ENCODE data around the gene FCRL4. TPM values are rescaled to one million over a fixed set of nuclear protein-coding genes. Genes with fewer than 3 reads are reported as not detected.

Gene FCRL4
- total and polyA plus RNA-seq, 4 donors: not detected

GRCh38 chr1:157539568-157539967, 58.3 kb downstream of the FCRL4 start:
- H3K9ac ChIP-seq (ENCODE audit: low read depth in 1 of 2, low read length in 2 of 2): no peak overlapping the region
- TF ChIP-seq FOXA1 (IDR thresholded peaks at IDR 0.05) (no peak), TAF1 (conservative IDR thresholded peaks at IDR 0.05) (no peak)
- TF ChIP-seq, protein P1, sequence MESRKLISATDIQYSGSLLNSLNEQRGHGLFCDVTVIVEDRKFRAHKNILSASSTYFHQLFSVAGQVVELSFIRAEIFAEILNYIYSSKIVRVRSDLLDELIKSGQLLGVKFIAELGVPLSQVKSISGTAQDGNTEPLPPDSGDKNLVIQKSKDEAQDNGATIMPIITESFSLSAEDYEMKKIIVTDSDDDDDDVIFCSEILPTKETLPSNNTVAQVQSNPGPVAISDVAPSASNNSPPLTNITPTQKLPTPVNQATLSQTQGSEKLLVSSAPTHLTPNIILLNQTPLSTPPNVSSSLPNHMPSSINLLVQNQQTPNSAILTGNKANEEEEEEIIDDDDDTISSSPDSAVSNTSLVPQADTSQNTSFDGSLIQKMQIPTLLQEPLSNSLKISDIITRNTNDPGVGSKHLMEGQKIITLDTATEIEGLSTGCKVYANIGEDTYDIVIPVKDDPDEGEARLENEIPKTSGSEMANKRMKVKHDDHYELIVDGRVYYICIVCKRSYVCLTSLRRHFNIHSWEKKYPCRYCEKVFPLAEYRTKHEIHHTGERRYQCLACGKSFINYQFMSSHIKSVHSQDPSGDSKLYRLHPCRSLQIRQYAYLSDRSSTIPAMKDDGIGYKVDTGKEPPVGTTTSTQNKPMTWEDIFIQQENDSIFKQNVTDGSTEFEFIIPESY (IDR thresholded peaks at IDR 0.05): no peak

DNA sequence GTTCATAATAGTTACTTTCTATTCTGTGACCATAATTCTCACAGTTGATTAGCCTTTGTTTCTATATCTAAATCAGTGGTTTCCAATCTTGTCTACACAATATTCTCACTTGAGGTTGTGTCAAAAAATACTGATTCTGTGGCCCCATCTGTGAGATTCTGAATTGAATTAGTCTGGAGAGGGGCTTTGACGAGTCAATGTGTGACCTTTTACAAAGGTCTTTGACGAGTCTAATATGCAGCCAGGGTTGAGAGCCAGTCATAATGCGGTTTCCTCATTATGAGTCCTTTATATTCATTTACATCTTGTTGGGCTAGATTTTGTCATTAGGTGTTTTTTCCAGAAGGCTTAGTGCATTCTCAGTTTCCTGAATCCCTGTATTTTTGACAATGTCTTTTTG, 65.3 kb downstream of the FCRL4 start:
- DNase-seq (ENCODE audit: low spot score): no peak
- no peaks in the 10 kb centered on the region for H3K9me3 ChIP-seq (ENCODE audit: control insufficient read depth in 4 of 4, low read length in 3 of 4)
- WGBS: 76% methylated on average over 3 of the region's 3 CpGs
- H3K27ac ChIP-seq (ENCODE audit: low read depth in 1 of 2, low read length in 2 of 2): no peak overlapping the region
- no peak for TF ChIP-seq YY1 (IDR thresholded peaks at IDR 0.05)
- TF ChIP-seq HNF4A (conservative IDR thresholded peaks at IDR 0.05): no peak
- TF ChIP-seq ATF3 (IDR thresholded peaks at IDR 0.05): no peak
- H3K4me3 ChIP-seq (ENCODE audit: low read depth in 1 of 3, low read length in 3 of 3): no peak overlapping the region
- no peak overlapping the region for H3K9ac ChIP-seq (ENCODE audit: low read depth in 1 of 2, low read length in 2 of 2)
- H3K27me3 ChIP-seq (ENCODE audit: control insufficient read depth in 4 of 4, insufficient read depth in 4 of 4, low read length in 3 of 4): no peaks in the 10 kb centered on the region
- H3K4me1 ChIP-seq (ENCODE audit: control insufficient read depth in 4 of 4, insufficient read depth in 4 of 4, low read length in 3 of 4): no peaks in the 10 kb centered on the region
- no peaks in the 10 kb centered on the region for H3K36me3 ChIP-seq (ENCODE audit: control insufficient read depth in 4 of 4, insufficient read depth in 3 of 4, low read depth in 1 of 4, low read length in 3 of 4)

More at GRCh38 chr1:157539568-157539967, 58.3 kb downstream of the FCRL4 start:
- no peaks in the 10 kb centered on the region for H3K4me1 ChIP-seq (ENCODE audit: control insufficient read depth in 4 of 4, insufficient read depth in 4 of 4, low read length in 3 of 4)
- H3K9me3 ChIP-seq (ENCODE audit: control insufficient read depth in 4 of 4, low read length in 3 of 4): no peaks in the 10 kb centered on the region
- peaks cover 0 to 4% (median 0%) of the 10 kb centered on the region in 4 donors for H3K27me3 ChIP-seq (ENCODE audit: control insufficient read depth in 4 of 4, insufficient read depth in 4 of 4, low read length in 3 of 4)
- no peaks in the 10 kb centered on the region for H3K36me3 ChIP-seq (ENCODE audit: control insufficient read depth in 4 of 4, insufficient read depth in 3 of 4, low read depth in 1 of 4, low read length in 3 of 4)
- DNase-seq (ENCODE audit: low spot score): no peak
- H3K27ac ChIP-seq (ENCODE audit: low read depth in 1 of 2, low read length in 2 of 2): no peak overlapping the region
- no peak overlapping the region for H3K4me3 ChIP-seq (ENCODE audit: low read depth in 1 of 3, low read length in 3 of 3)

DNA sequence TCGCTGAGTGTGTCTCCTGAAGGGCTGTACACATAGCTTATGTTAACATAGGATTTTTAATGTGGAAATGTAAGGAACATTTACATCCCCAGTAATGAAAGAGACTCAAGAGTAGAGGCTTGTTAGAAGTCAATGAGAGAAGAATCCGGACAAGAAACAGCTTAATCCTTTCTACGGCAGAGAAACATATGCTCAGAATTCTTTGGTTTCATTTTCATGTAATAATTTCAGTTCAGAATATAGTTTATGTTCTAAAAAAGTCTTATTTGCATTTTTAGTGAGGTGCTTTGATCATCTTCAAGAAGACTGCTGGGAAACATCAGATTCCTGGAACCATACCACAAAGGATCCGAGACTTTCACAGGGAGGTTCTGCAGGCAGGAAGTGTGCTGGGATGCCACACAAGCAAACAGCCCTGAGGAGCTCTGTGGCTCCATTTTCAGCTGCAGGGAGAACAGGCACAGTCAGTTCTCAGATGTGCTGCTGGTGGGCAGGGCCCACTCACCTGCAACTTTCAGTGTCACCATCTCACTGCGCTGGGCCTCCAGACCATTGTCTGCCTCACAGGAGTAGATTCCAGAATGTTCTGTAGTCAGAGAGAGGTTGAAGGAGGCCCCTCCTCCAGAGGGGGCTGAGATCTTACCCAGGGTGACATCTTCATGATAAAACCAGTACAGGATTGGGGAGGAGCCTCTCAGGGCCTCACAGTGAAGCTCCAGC, 74.0 kb downstream of the FCRL4 start:
- no peak overlapping the region for H3K27ac ChIP-seq (ENCODE audit: low read depth in 1 of 2, low read length in 2 of 2)
- no peaks in the 10 kb centered on the region for H3K9me3 ChIP-seq (ENCODE audit: control insufficient read depth in 4 of 4, low read length in 3 of 4)
- peaks cover 0 to 7% (median 0%) of the 10 kb centered on the region in 4 donors for H3K27me3 ChIP-seq (ENCODE audit: control insufficient read depth in 4 of 4, insufficient read depth in 4 of 4, low read length in 3 of 4)
- no peak for TF ChIP-seq RAD21 (IDR thresholded peaks at IDR 0.05)
- no peak for TF ChIP-seq EGR1 (IDR thresholded peaks at IDR 0.05; ENCODE audit: low read depth in 2 of 2)
- no peak for TF ChIP-seq HNF4G (IDR thresholded peaks at IDR 0.05)
- TF ChIP-seq GABPA (IDR thresholded peaks at IDR 0.05 in 1 of 2, conservative IDR thresholded peaks at IDR 0.05 in 1 of 2): no peak
- TF ChIP-seq SP1 (IDR thresholded peaks at IDR 0.05): no peak
- TF ChIP-seq MAX (IDR thresholded peaks at IDR 0.05): no peak
- TF ChIP-seq, protein P1 (IDR thresholded peaks at IDR 0.05): no peak
- TF ChIP-seq, protein P2, sequence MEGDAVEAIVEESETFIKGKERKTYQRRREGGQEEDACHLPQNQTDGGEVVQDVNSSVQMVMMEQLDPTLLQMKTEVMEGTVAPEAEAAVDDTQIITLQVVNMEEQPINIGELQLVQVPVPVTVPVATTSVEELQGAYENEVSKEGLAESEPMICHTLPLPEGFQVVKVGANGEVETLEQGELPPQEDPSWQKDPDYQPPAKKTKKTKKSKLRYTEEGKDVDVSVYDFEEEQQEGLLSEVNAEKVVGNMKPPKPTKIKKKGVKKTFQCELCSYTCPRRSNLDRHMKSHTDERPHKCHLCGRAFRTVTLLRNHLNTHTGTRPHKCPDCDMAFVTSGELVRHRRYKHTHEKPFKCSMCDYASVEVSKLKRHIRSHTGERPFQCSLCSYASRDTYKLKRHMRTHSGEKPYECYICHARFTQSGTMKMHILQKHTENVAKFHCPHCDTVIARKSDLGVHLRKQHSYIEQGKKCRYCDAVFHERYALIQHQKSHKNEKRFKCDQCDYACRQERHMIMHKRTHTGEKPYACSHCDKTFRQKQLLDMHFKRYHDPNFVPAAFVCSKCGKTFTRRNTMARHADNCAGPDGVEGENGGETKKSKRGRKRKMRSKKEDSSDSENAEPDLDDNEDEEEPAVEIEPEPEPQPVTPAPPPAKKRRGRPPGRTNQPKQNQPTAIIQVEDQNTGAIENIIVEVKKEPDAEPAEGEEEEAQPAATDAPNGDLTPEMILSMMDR (IDR thresholded peaks at IDR 0.05; ENCODE audit: low read depth, low read length, missing input control): no peak
- TF ChIP-seq JUND (IDR thresholded peaks at IDR 0.05): no peak
- no peak for TF ChIP-seq FOXA1 (IDR thresholded peaks at IDR 0.05)
- no peak for TF ChIP-seq FOXA2 (IDR thresholded peaks at IDR 0.05)
- TF ChIP-seq ATF3 (IDR thresholded peaks at IDR 0.05): no peak
- TF ChIP-seq NR2F2 (IDR thresholded peaks at IDR 0.05): no peak
- no peak for TF ChIP-seq REST (IDR thresholded peaks at IDR 0.05)
- TF ChIP-seq RXRA (IDR thresholded peaks at IDR 0.05): no peak
- WGBS: 86% methylated on average over 5 of the region's 5 CpGs
- no peak overlapping the region for H3K4me3 ChIP-seq (ENCODE audit: low read depth in 1 of 3, low read length in 3 of 3)
- no peak for DNase-seq (ENCODE audit: low spot score)
- no peak overlapping the region for H3K9ac ChIP-seq (ENCODE audit: low read depth in 1 of 2, low read length in 2 of 2)
- H3K4me1 ChIP-seq (ENCODE audit: control insufficient read depth in 4 of 4, insufficient read depth in 4 of 4, low read length in 3 of 4): no peaks in the 10 kb centered on the region
- no peaks in the 10 kb centered on the region for H3K36me3 ChIP-seq (ENCODE audit: control insufficient read depth in 4 of 4, insufficient read depth in 3 of 4, low read depth in 1 of 4, low read length in 3 of 4)
